A673 (cell line): ENCODE data around the gene FPR1. TPM values are rescaled to one million over a fixed set of nuclear protein-coding genes. Genes with fewer than 3 reads are reported as not detected.

Experiments used
- BruUV-seq: library from RNA; stranded (reverse); fragments of 400-500 nt; replicated peaks from 2 replicates; lab custom pipeline; 2021; lab: Mats Ljungman, UMichigan
- CTCF ChIA-PET: fragments of 300-600 bp; sonication (Branson Sonifier 250); formaldehyde crosslinking; loops from one replicate; lab custom pipeline; 2022; ENCODE audit warnings: antibody characterized with exemption; lab: Charles Lee
- POLR2A ChIA-PET: fragments of 300-600 bp; sonication (Branson Sonifier 250); formaldehyde crosslinking; loops from one replicate; lab custom pipeline; 2022; ENCODE audit warnings: antibody characterized with exemption; ENCODE audit not compliant: low non-redundant PET; lab: Charles Lee
- DNase-seq: peaks from one replicate; pipeline ENCODE4 v3.0.0-alpha.2; 2015; ENCODE audit warnings: low spot score
- H3K27ac ChIP-seq: fragments of 200-600 bp; sonication (generic); 2 replicates; pipeline ENCODE4 v1.5.1; 2016; ENCODE audit warnings: mixed run types, low read depth, mild to moderate bottlenecking, mixed read lengths, antibody characterized with exemption, low read length; ENCODE audit not compliant: poor library complexity, severe bottlenecking
- H3K27me3 ChIP-seq: fragments of 200-600 bp; sonication (generic); replicated peaks from 2 replicates; pipeline ENCODE4 v1.6.1; 2017; ENCODE audit warnings: mixed run types, low read depth, mild to moderate bottlenecking, mixed read lengths, antibody characterized with exemption, low read length; ENCODE audit not compliant: insufficient read depth, poor library complexity
- H3K36me3 ChIP-seq: fragments of 200-600 bp; sonication (generic); 2 replicates; pipeline ENCODE4 v1.6.1; 2016; ENCODE audit warnings: mixed run types, mild to moderate bottlenecking, mixed read lengths, antibody characterized with exemption, low read length; ENCODE audit not compliant: insufficient read depth, poor library complexity, severe bottlenecking
- H3K4me1 ChIP-seq: fragments of 200-600 bp; sonication (generic); 2 replicates; pipeline ENCODE4 v1.6.1; 2017; ENCODE audit warnings: mixed run types, mild to moderate bottlenecking, mixed read lengths, antibody characterized with exemption, low read length; ENCODE audit not compliant: insufficient read depth, poor library complexity, severe bottlenecking
- H3K4me3 ChIP-seq: fragments of 200-600 bp; sonication (generic); 2 replicates; pipeline ENCODE4 v1.5.1; 2016; ENCODE audit warnings: low read depth, mixed run types, mild to moderate bottlenecking, mixed read lengths, low read length; ENCODE audit not compliant: poor library complexity, severe bottlenecking
- H3K9me3 ChIP-seq: fragments of 200-600 bp; sonication (generic); 2 replicates; pipeline ENCODE4 v1.6.1; 2016; ENCODE audit warnings: mixed run types, low read depth, mild to moderate bottlenecking, mixed read lengths, antibody characterized with exemption, low read length; ENCODE audit not compliant: poor library complexity, severe bottlenecking
- CTCF ChIP-seq: fragments of 300-800, 200-600 bp; sonication (generic); conservative IDR thresholded peaks from 2 replicates; pipeline ENCODE4 v1.5.1; 2017; ENCODE audit warnings: low read depth, mild to moderate bottlenecking, antibody characterized with exemption, low read length, moderate library complexity, mixed read lengths
- EZH2 ChIP-seq: fragments of 200-600 bp; sonication (generic); IDR thresholded peaks from 2 replicates; pipeline ENCODE4 v1.6.1; 2017; ENCODE audit warnings: borderline replicate concordance, low read depth, mild to moderate bottlenecking, mixed read lengths, antibody characterized with exemption, low read length; ENCODE audit not compliant: poor library complexity, severe bottlenecking
- intact Hi-C: fragments of 100-400 bp; cut with micrococcal nuclease; formaldehyde crosslinking; loops from one replicate; pipeline ENCODE4 v1.10.0; 2022; ENCODE audit not compliant: unreplicated experiment
- total RNA-seq: library from RNA; stranded (reverse); gene quantifications from 2 replicates; pipeline ENCODE4 v1.2.3, GENCODE V29; 2021

Gene FPR1
- total RNA-seq, 1 experiment from 2014 or later = not detected

GRCh38 chr19:51772977-51773376 is 21.3 kb upstream of the FPR1 start:
- CTCF ChIA-PET = no interaction called here

GRCh38 chr19:51771376-51772130 is 19.9 kb upstream of the FPR1 start:
- no peak for DNase-seq
- H3K4me1 ChIP-seq = no peaks in the 10 kb centered on the region
- TF ChIP-seq CTCF (no peak), EZH2 (no peak)
- no peaks in the 10 kb centered on the region for H3K9me3 ChIP-seq
- intact Hi-C loops = no loop called here
- no peaks in the 10 kb centered on the region for H3K36me3 ChIP-seq
- H3K27me3 ChIP-seq = peaks cover 82% of the 10 kb centered on the region
- H3K4me3 ChIP-seq = no peak overlapping the region
- no TSS peak for BruUV-seq
- H3K27ac ChIP-seq = no peak overlapping the region
- ChIA-PET POLR2A (no interaction called here), CTCF (no interaction called here)

More at GRCh38 chr19:51772977-51773376, 21.3 kb upstream of the FPR1 start:
- TF ChIP-seq EZH2 = no peak
- no peak for TF ChIP-seq CTCF
- DNase-seq = no peak
- Histone ChIP-seq H3K4me1 (no peaks in the 10 kb centered on the region), H3K27me3 (peaks cover 73% of the 10 kb centered on the region), H3K9me3 (no peaks in the 10 kb centered on the region), H3K36me3 (no peaks in the 10 kb centered on the region), H3K27ac (no peak overlapping the region), H3K4me3 (no peak overlapping the region)
- POLR2A ChIA-PET = no interaction called here
- intact Hi-C loops = no loop called here
- BruUV-seq = no TSS peak

- no peaks in the 10 kb centered on the region for H3K36me3 ChIP-seq
- ChIA-PET POLR2A (no interaction called here), CTCF (interaction anchor here (1.0 kb wide), 1 partner anchor 110 kb away, joined by 4 read pairs; no protein-coding TSS in a partner anchor)
- no peaks in the 10 kb centered on the region for H3K9me3 ChIP-seq
- no peak for TF ChIP-seq EZH2
- BruUV-seq = no TSS peak
- DNase-seq = no peak
- H3K27ac ChIP-seq = no peak overlapping the region
- intact Hi-C loops = loop anchor here (5.0 kb wide), 1 partner anchor 44 kb away; the partner anchor contains the start of gene HAS1
- H3K4me1 ChIP-seq = no peaks in the 10 kb centered on the region
- H3K27me3 ChIP-seq = peaks cover 66% of the 10 kb centered on the region
- H3K4me3 ChIP-seq = no peak overlapping the region
These were observed 14.8 kb upstream of the FPR1 start for GRCh38 chr19:51766461-51766860.
